ENCODE results near the gene NHERF1. TPM values are rescaled to one million over a fixed set of nuclear protein-coding genes. Genes with fewer than 3 reads are reported as not detected.

NHERF1 gene
- total RNA-seq, 2 experiments from 2014 or later: 254 to 281 TPM

- POLR2A ChIA-PET: no interaction called here
- Mint-ChIP-seq H3K4me3 (no peak overlapping the region), H3K27me3 (no peaks in the 10 kb centered on the region), H3K9me3 (no peaks in the 10 kb centered on the region), H3K4me1 (peaks cover 13% of the 10 kb centered on the region), H3K36me3 (ENCODE audit: low read depth) (peaks cover under 1% of the 10 kb centered on the region), H3K27ac (no peak overlapping the region)
- no peak for DNase-seq
- CTCF ChIA-PET: no interaction called here
Measured at GRCh38 chr17:74814453-74814852, 66.0 kb downstream of the NHERF1 start.

- DNase-seq: no peak
- POLR2A ChIA-PET: no interaction called here
- no peaks in the 10 kb centered on the region for H3K27me3 Mint-ChIP-seq
- no peak overlapping the region for H3K27ac Mint-ChIP-seq
- H3K4me1 Mint-ChIP-seq: peaks cover 13% of the 10 kb centered on the region
- CTCF ChIA-PET: no interaction called here
- H3K9me3 Mint-ChIP-seq: no peaks in the 10 kb centered on the region
- no peak overlapping the region for H3K4me3 Mint-ChIP-seq
- peaks cover 2% of the 10 kb centered on the region for H3K36me3 Mint-ChIP-seq (ENCODE audit: low read depth)
Measured at GRCh38 chr17:74815067-74815466, 66.6 kb downstream of the NHERF1 start.

GRCh38 chr17:74815550-74816370 lies 67.3 kb downstream of the NHERF1 start:
- DNase-seq: no peak

GRCh38 chr17:74816905-74817620 lies 68.6 kb downstream of the NHERF1 start:
- H3K27ac Mint-ChIP-seq: no peak overlapping the region
- H3K27me3 Mint-ChIP-seq: no peaks in the 10 kb centered on the region
- H3K4me1 Mint-ChIP-seq: peaks cover 13% of the 10 kb centered on the region
- DNase-seq: no peak
- no peaks in the 10 kb centered on the region for H3K9me3 Mint-ChIP-seq
- H3K4me3 Mint-ChIP-seq: no peak overlapping the region
- peaks cover 2% of the 10 kb centered on the region for H3K36me3 Mint-ChIP-seq (ENCODE audit: low read depth)
- CTCF ChIA-PET: no interaction called here
- POLR2A ChIA-PET: no interaction called here

More at GRCh38 chr17:74815550-74816370, 67.3 kb downstream of the NHERF1 start:
- H3K27ac Mint-ChIP-seq: no peak overlapping the region
- no peaks in the 10 kb centered on the region for H3K27me3 Mint-ChIP-seq
- CTCF ChIA-PET: interaction anchor here (0.7 kb wide), 1 partner anchor 1880 kb away, joined by 4 read pairs; no protein-coding TSS in a partner anchor
- no peaks in the 10 kb centered on the region for H3K9me3 Mint-ChIP-seq
- H3K36me3 Mint-ChIP-seq (ENCODE audit: low read depth): peaks cover 2% of the 10 kb centered on the region
- POLR2A ChIA-PET: no interaction called here
- H3K4me3 Mint-ChIP-seq: no peak overlapping the region
- H3K4me1 Mint-ChIP-seq: peaks cover 13% of the 10 kb centered on the region

GRCh38 chr17:74818291-74818938 lies 70.0 kb downstream of the NHERF1 start:
- H3K27ac Mint-ChIP-seq: no peak overlapping the region
- H3K4me3 Mint-ChIP-seq: no peak overlapping the region
- ChIA-PET CTCF (interaction anchor here (0.5 to 0.6 kb wide), 2 partner anchors 108 to 384 kb away, joined by 3 to 4 read pairs; no protein-coding TSS in a partner anchor), POLR2A (no interaction called here)
- H3K4me1 Mint-ChIP-seq: peaks cover 13% of the 10 kb centered on the region
- no peaks in the 10 kb centered on the region for H3K9me3 Mint-ChIP-seq
- no peak for DNase-seq
- no peaks in the 10 kb centered on the region for H3K27me3 Mint-ChIP-seq
- H3K36me3 Mint-ChIP-seq (ENCODE audit: low read depth): peaks cover 2% of the 10 kb centered on the region

Small RNA genes within 50 kb of the gene (microRNA-seq; reads per million reads assigned to microRNA genes)
- 129 reads per million, percentile 72 among the genes with 10 or more reads in this experiment for gene MIR3615 (ENCODE audit: borderline microRNAs expressed, borderline replicate concordance)

Other genes with a start within 250 kb of the NHERF1 start
- not detected for gene CD300LB, start 217.2 kb upstream of the NHERF1 start, total RNA-seq
- under 1 TPM; 0.52 to 0.57 TPM for gene CD300C, start 202.5 kb upstream of the NHERF1 start, total RNA-seq
- not detected for gene CD300H, start 181.1 kb upstream of the NHERF1 start, total RNA-seq
- under 1 TPM in 1 of 2 experiments, not detected in 1; 0.15 TPM for gene CD300LD, start 156.3 kb upstream of the NHERF1 start, total RNA-seq
- gene CD300E, start 124.9 kb upstream of the NHERF1 start, total RNA-seq: not detected
- not detected for gene CD300LF, start 35.7 kb upstream of the NHERF1 start, total RNA-seq
- gene RAB37, start 11.4 kb upstream of the NHERF1 start, total RNA-seq: 10 to 100 TPM; 28.2 to 30.4 TPM
- gene NAT9, start 27.7 kb downstream of the NHERF1 start, total RNA-seq: 10 to 100 TPM; 28.6 to 34.4 TPM
- gene GRIN2C, start 111.3 kb downstream of the NHERF1 start, total RNA-seq: under 1 TPM; 0.20 to 0.25 TPM
- gene FDXR, start 124.4 kb downstream of the NHERF1 start, total RNA-seq: 10 to 100 TPM; 36.0 to 43.4 TPM
- gene FADS6, start 145.0 kb downstream of the NHERF1 start, total RNA-seq: not detected
- gene USH1G, start 174.6 kb downstream of the NHERF1 start, total RNA-seq: not detected
- gene OTOP2, start 175.6 kb downstream of the NHERF1 start, total RNA-seq: not detected
- gene OTOP3, start 187.3 kb downstream of the NHERF1 start, total RNA-seq: not detected
- gene HID1, start 224.1 kb downstream of the NHERF1 start, total RNA-seq: under 1 TPM; 0.44 to 0.82 TPM
- under 1 TPM; 0.31 to 0.40 TPM for gene CDR2L, start 239.0 kb downstream of the NHERF1 start, total RNA-seq